Upper lobe of left lung (tissue), 6 donors: ENCODE data around the gene SLC39A8. TPM values are rescaled to one million over a fixed set of nuclear protein-coding genes. Genes with fewer than 3 reads are reported as not detected.

Source experiments
- ATAC-seq, 2 donors: fragments of 200-7000 bp; cut with Tn5 transposase; one replicate each; pipeline ENCODE4 v1.9.1; 2022; ENCODE audit warnings: mild to moderate bottlenecking in 2 of 2, moderate library complexity in 2 of 2; ENCODE audit not compliant: low FRiP score in 2 of 2
- DNase-seq, 2 donors: peaks; one replicate each; pipeline ENCODE4 v3.0.0-alpha.2; 2019 to 2020
- H3K27ac ChIP-seq, 4 donors: fragments of 200-600 bp; sonication (generic); one replicate each; pipeline ENCODE4 v1.5.1; 2016 to 2019
- H3K27me3 ChIP-seq, 4 donors: fragments of 200-600 bp; sonication (generic); one replicate each; pipeline ENCODE4 v1.5.1; 2017 to 2019
- H3K36me3 ChIP-seq, 4 donors: fragments of 200-600 bp; sonication (generic); one replicate each; pipeline ENCODE4 v1.5.1; 2016 to 2019
- H3K4me1 ChIP-seq, 4 donors: fragments of 200-600 bp; sonication (generic); one replicate each; pipeline ENCODE4 v1.5.1; 2018 to 2019
- H3K4me3 ChIP-seq, 4 donors: fragments of 200-600 bp; sonication (generic); one replicate each; pipeline ENCODE4 v1.5.1; 2017 to 2019; ENCODE audit warnings: mild to moderate bottlenecking in 2 of 4, moderate library complexity in 1 of 4
- H3K9me3 ChIP-seq, 4 donors: fragments of 200-600 bp; sonication (generic); one replicate each; pipeline ENCODE4 v1.5.1; 2018 to 2019
- EP300 ChIP-seq, 4 donors: sonication (generic); formaldehyde crosslinking; IDR thresholded peaks; one replicate each; pipeline ENCODE4 v1.5.1; 2017; ENCODE audit warnings: antibody characterized with exemption in 4 of 4, control low read depth in 2 of 4
- POLR2A ChIP-seq, 4 donors: fragments of 450-650 bp; IDR thresholded peaks; one replicate each; pipeline ENCODE4 v1.5.1; 2016 to 2017; ENCODE audit warnings: antibody characterized with exemption in 4 of 4, mild to moderate bottlenecking in 2 of 4
- POLR2AphosphoS5 ChIP-seq, 2 donors: sonication (generic); formaldehyde crosslinking; IDR thresholded peaks; one replicate each; pipeline ENCODE4 v1.5.1; 2017; ENCODE audit warnings: antibody characterized with exemption in 2 of 2
- WGBS, 2 donors: methylation state at CpG; one replicate each; pipeline ENCODE4 v1.1.5; 2017 to 2018; 5-methylcytosine and 5-hydroxymethylcytosine counted together
- total RNA-seq, 6 donors: library from RNA; depleted of rRNA in 4 of 6; stranded (reverse); fragments of >200 nt in 4 of 6; gene quantifications; one replicate each; pipeline versions ENCODE4 v1.1.0 to v1.2.1, GENCODE V29; 2016 to 2021
- TF ChIP-seq, protein P1 (sequence below), 6 experiments: fragments of 450-650 bp in 4 of 6; fragments of 200-600 bp in 2 of 6; sonication (generic) in 2 of 6; IDR thresholded peaks; one replicate each; pipeline ENCODE4 v1.5.1; 2016 to 2019; ENCODE audit warnings: antibody characterized with exemption in 6 of 6
- donor health status: DM: no; HTN: no; CAD: no; lungs with moderate emphysema.
- donor health status: DM: no; HTN: yes; CAD: no; lungs with severe emphysema.

SLC39A8 gene
- total RNA-seq, 6 donors from 2014 or later, result 218 to 627 (median 317) TPM

DNA sequence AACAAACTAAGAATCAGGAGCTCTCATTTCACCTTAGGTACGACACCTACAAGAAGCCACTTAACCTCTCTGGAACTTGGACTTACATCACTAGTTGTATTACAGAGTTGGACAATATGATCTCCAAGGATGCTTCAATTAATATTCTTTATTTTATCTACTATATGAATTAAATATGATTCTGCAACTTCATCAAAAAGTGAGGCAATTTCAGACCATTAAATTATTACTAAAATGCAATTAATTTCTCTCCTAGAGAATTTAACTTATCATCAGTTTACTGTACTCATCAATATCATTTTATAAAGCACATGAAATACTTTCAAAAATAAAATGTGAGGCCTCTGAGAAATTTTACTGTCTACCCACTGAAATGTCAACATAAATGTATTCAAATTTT lies 33.9 kb downstream of the SLC39A8 start:
- H3K9me3 ChIP-seq, result no peaks in the 10 kb centered on the region
- ATAC-seq (no peak), DNase-seq (no peak)

DNA sequence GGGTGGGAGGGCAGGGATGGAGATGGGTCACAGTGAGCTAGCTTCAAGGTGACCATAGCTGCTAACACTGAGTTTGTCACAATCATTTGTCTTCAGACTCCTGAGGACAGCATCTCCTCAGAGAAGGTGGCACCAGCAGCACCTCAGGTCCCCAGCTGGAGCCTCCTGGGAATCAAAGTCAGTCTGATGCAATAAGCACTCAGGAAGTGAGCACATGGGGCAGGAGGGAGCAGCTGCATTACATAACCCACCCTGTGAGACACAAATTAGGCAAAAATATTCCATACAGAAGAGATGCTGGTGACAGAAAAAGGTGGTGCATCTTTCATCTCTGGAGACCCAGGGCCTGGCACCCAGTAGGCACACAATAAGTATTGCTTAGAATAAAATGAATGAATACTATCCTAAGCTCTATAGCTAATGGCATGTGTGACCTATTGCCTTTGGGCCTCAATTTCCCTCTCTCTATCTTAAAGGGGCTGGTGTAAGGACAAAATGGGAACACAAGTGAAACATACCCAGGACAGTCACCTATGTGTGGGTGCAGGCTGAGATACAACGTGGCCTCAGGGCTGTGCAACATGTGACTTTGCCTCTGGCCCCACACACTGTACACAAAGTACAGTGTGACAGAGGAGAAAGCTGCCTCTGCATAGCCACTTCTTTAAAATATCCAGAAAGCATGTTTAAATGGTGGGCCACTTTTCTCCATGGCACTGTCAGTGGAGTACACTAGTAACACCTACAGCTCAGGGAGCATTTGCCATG lies 37.1 kb downstream of the SLC39A8 start:
- ATAC-seq, result peak; percentile 43 to 56
- H3K27me3 ChIP-seq, result no peaks in the 10 kb centered on the region
- WGBS, 2 donors, result 55 to 67% methylated on average over 1 of the region's 1 CpG
- H3K27ac ChIP-seq, result peak overlapping the region in 1 of 4 donors; percentile 9
- TF ChIP-seq, protein P1, sequence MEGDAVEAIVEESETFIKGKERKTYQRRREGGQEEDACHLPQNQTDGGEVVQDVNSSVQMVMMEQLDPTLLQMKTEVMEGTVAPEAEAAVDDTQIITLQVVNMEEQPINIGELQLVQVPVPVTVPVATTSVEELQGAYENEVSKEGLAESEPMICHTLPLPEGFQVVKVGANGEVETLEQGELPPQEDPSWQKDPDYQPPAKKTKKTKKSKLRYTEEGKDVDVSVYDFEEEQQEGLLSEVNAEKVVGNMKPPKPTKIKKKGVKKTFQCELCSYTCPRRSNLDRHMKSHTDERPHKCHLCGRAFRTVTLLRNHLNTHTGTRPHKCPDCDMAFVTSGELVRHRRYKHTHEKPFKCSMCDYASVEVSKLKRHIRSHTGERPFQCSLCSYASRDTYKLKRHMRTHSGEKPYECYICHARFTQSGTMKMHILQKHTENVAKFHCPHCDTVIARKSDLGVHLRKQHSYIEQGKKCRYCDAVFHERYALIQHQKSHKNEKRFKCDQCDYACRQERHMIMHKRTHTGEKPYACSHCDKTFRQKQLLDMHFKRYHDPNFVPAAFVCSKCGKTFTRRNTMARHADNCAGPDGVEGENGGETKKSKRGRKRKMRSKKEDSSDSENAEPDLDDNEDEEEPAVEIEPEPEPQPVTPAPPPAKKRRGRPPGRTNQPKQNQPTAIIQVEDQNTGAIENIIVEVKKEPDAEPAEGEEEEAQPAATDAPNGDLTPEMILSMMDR (IDR thresholded peaks at IDR 0.05), result no peak
- TF ChIP-seq POLR2A (IDR thresholded peaks at IDR 0.05), result no peak
- TF ChIP-seq EP300 (IDR thresholded peaks at IDR 0.05), result no peak
- TF ChIP-seq POLR2AphosphoS5 (IDR thresholded peaks at IDR 0.05), result no peak
- peaks cover 0 to 11% (median 3%) of the 10 kb centered on the region in 4 donors for H3K4me1 ChIP-seq
- H3K9me3 ChIP-seq, result no peaks in the 10 kb centered on the region
- peak in 1 of 2 donors; percentile 51 for DNase-seq
- H3K4me3 ChIP-seq, result no peak overlapping the region
- H3K36me3 ChIP-seq, result peaks cover 0 to 5% (median 2%) of the 10 kb centered on the region in 4 donors

More for the DNA sequence above, 33.9 kb downstream of the SLC39A8 start:
- TF ChIP-seq EP300 (IDR thresholded peaks at IDR 0.05) (no peak), POLR2A (IDR thresholded peaks at IDR 0.05) (no peak), POLR2AphosphoS5 (IDR thresholded peaks at IDR 0.05) (no peak)
- TF ChIP-seq, protein P1 (IDR thresholded peaks at IDR 0.05), result no peak
- H3K4me3 ChIP-seq, result no peak overlapping the region
- no peaks in the 10 kb centered on the region for H3K27me3 ChIP-seq
- peaks cover 0 to 11% (median 2%) of the 10 kb centered on the region in 4 donors for H3K4me1 ChIP-seq
- no peak overlapping the region for H3K27ac ChIP-seq
- H3K36me3 ChIP-seq, result peaks cover 0 to 4% (median 0%) of the 10 kb centered on the region in 4 donors
- 74 to 78% methylated on average over 1 of the region's 1 CpG for WGBS, 2 donors

DNA sequence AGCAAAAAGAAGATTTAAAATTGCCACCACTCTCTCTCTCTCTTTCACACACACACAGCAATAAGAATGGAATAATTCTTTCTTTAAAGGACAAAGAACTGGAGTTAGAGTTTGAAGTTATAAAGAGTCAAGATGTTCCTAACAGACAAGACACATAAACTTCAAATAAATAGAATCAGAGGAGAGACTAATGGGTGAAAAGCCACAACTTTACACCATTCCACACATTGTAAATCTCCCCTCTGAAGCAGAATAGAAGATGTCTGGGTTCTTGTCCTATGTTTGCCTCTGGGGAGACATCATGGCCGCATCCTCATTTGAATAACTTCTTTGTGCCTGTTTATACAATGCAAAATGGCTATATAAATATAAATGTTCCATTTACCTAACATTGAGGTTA lies 39.6 kb downstream of the SLC39A8 start:
- WGBS, 2 donors, result 95 to 97% methylated on average over 1 of the region's 1 CpG
- peaks cover 0 to 30% (median 5%) of the 10 kb centered on the region in 4 donors for H3K4me1 ChIP-seq
- DNase-seq (no peak), ATAC-seq (no peak)
- no peak overlapping the region for H3K27ac ChIP-seq
- no peaks in the 10 kb centered on the region for H3K27me3 ChIP-seq
- peaks cover 0 to 5% (median 2%) of the 10 kb centered on the region in 4 donors for H3K36me3 ChIP-seq
- H3K4me3 ChIP-seq, result no peak overlapping the region
- TF ChIP-seq POLR2A (IDR thresholded peaks at IDR 0.05) (no peak), POLR2AphosphoS5 (IDR thresholded peaks at IDR 0.05) (no peak), EP300 (IDR thresholded peaks at IDR 0.05) (no peak)
- TF ChIP-seq, protein P1 (IDR thresholded peaks at IDR 0.05), result no peak
- H3K9me3 ChIP-seq, result no peaks in the 10 kb centered on the region

DNA sequence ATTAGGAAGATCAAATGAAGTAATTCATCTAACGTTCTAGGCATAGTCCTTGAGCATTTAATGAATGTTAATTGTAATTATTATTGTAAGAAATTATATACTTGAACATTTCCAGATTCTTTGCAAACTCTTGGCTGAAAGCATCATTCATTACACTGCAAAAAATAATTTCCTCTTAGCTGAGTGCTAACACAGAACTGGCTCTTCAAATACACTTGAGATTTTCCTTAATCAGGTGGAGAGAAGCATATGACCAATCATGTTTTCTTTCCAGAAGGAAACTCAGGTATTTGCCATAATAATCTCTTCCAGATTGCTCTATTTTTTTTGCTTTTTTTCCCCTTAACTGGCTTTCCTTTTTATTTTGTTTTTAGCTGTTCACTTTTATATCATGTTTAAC lies 42.5 kb downstream of the SLC39A8 start:
- H3K4me1 ChIP-seq, result peaks cover 0 to 40% (median 12%) of the 10 kb centered on the region in 4 donors
- peak overlapping the region in 3 of 4 donors; percentile 19 to 58 (median 20) for H3K27ac ChIP-seq
- H3K36me3 ChIP-seq, result peaks cover 0 to 7% (median 2%) of the 10 kb centered on the region in 4 donors
- ATAC-seq (no peak), DNase-seq (no peak)
- TF ChIP-seq, protein P1 (IDR thresholded peaks at IDR 0.05), result no peak
- TF ChIP-seq EP300 (IDR thresholded peaks at IDR 0.05), result peak in 1 of 4 donors; percentile 42
- no peak overlapping the region for H3K4me3 ChIP-seq
- no peaks in the 10 kb centered on the region for H3K27me3 ChIP-seq
- no peaks in the 10 kb centered on the region for H3K9me3 ChIP-seq
- 61 to 66% methylated on average over 1 of the region's 1 CpG for WGBS, 2 donors
